Activated T-cell treated with anti-CD3 and anti-CD28 coated beads, Interleukin-2, amount 50 U/mL, for 4 hours (primary cell): ENCODE data around the gene CACTIN. TPM values are rescaled to one million over a fixed set of nuclear protein-coding genes. Genes with fewer than 3 reads are reported as not detected.
A peak's percentile ranks its signal among the peaks of the same experiment; 100 is the strongest.

Experiments used
- ATAC-seq, 2 donors: fragments of 200-7000 bp; cut with Tn5 transposase; one replicate each; pipeline ENCODE4 v1.10.0; 2021
- DNase-seq: peaks from one replicate; pipeline ENCODE4 v3.0.0-alpha.2; 2020
- H3K27me3 Mint-ChIP-seq: one replicate; pipeline ENCODE4 v1.8.0; 2021; ENCODE audit warnings: low read depth, mixed read lengths
- H3K36me3 Mint-ChIP-seq: one replicate; pipeline ENCODE4 v1.8.0; 2022; ENCODE audit warnings: mixed read lengths; ENCODE audit not compliant: insufficient read depth
- H3K4me1 Mint-ChIP-seq: one replicate; pipeline ENCODE4 v1.8.0; 2021; ENCODE audit warnings: low read depth, mixed read lengths
- H3K4me3 Mint-ChIP-seq: one replicate; pipeline ENCODE4 v1.8.0; 2021; ENCODE audit warnings: mild to moderate bottlenecking, moderate library complexity, mixed read lengths
- H3K9me3 Mint-ChIP-seq: one replicate; pipeline ENCODE4 v1.8.0; 2021; ENCODE audit warnings: mixed read lengths
- total RNA-seq, 3 donors: library from RNA; stranded (reverse); gene quantifications; one replicate each; pipeline ENCODE4 v1.2.1, GENCODE V29; 2021

CACTIN gene
- total RNA-seq, 3 donors from 2014 or later: 51.5 to 53.8 (median 52.6) TPM

DNA sequence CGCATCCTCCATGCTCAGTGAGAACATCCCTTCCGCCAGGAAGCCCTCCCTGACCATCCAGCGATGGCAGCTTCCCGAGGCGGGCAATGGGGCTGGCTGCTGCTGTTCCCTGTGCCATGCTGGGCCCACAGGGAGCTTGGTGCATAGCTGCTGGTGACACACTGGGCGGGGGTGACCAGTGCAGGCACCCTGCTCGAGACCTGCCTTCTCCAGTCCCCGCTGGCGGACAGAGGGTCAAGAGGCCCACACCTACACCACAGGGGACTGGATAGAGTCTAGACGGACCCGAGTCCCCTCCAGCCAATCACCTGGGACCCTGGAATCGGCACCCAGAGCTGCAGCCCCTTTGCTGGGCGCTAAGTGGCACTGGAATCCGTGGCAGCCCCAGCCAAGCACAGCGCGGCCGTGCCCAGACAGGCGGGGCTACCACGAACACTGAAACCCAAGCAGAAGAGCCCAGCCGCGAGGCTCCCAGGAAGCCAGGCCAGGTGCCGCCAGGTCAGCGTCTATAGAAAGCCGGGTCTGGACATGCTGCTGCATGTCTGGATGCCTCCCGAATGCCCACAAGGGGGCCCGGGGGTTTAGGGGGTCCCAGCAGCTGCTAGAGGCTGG is 11.0 kb downstream of the CACTIN start:
- Mint-ChIP-seq H3K4me3 (no peak overlapping the region), H3K36me3 (peaks cover 12% of the 10 kb centered on the region), H3K4me1 (peaks cover 12% of the 10 kb centered on the region), H3K9me3 (no peaks in the 10 kb centered on the region), H3K27me3 (no peaks in the 10 kb centered on the region)
- DNase-seq (no peak), ATAC-seq (no peak)

DNA sequence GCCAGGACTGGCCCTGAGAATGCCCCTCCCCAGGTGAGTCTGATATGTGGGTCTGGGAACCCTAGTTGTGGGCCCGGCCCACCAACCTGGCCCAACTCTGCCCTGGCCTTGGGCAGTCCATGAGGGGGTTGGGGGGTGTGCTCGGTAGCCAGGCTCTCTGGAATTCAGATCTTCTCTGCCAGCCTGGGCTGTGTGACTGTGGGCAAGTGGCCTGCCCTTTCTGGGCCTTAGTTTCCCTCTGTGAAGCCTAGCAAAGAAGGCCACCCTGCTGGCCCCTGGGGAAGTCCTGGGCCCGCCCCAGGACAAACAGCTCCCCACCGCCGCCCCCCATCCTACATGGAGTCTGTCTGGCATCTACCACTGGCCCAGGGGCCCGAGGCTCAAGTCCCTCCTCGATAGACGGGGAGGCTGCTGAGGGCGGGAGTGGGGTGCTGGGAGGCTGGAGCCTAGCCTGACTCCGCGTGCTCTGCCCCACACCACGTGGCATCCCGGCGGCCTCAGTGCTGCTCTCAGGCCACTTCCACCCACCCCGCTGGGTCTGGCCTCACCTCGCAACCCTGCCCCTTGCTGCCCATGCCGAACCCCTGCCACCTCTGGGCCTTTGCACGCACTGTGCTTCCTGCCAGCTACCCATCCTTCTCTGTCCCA is 11.6 kb downstream of the CACTIN start:
- ATAC-seq (no peak), DNase-seq (no peak)
- H3K9me3 Mint-ChIP-seq: no peaks in the 10 kb centered on the region
- H3K27me3 Mint-ChIP-seq: no peaks in the 10 kb centered on the region
- peaks cover 12% of the 10 kb centered on the region for H3K36me3 Mint-ChIP-seq
- no peak overlapping the region for H3K4me3 Mint-ChIP-seq
- peaks cover 12% of the 10 kb centered on the region for H3K4me1 Mint-ChIP-seq

DNA sequence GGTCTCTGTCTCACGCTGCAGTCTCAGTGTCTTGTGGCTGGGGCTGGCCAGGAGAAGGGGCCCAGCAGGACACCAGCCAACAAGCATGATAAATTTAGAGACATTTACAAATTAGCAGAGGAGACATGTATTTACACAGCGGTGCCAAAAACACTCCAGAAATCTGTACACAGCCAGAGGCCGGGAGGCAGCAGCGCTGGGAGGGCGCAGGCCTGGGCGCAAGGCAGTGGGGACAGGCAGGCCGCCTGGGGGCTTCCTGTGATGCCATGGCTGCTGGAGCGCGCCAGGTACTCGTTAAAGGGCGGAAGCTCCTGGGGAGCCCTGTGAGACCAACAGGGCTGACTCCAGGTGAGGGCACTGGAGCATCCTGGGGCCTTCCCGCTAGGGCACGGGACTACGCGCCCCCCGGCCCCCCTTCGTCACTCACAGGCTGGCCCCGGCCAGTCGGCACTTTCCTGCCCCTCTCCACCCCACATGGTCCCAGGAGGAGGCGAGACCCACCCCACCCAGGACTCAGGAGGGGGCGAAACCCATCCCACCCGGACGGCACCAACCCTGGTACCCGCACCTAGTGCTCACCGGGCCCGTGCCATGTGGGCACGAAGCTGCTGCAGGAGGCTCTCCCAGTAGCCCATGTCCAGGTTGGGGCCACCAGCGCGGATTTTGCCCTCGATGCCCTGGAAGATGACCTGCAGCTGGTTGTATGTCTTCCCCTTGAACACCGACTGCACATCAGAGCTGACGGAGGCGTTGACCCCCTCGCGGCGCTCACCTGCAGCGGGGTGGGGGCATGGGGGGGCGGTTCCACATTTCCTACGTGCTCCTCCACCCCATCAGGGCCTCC is 12.6 kb downstream of the CACTIN start:
- DNase-seq: no peak
- H3K4me1 Mint-ChIP-seq: peaks cover 12% of the 10 kb centered on the region
- ATAC-seq: no peak
- no peaks in the 10 kb centered on the region for H3K27me3 Mint-ChIP-seq
- H3K9me3 Mint-ChIP-seq: no peaks in the 10 kb centered on the region
- H3K36me3 Mint-ChIP-seq: peaks cover 9% of the 10 kb centered on the region
- no peak overlapping the region for H3K4me3 Mint-ChIP-seq

DNA sequence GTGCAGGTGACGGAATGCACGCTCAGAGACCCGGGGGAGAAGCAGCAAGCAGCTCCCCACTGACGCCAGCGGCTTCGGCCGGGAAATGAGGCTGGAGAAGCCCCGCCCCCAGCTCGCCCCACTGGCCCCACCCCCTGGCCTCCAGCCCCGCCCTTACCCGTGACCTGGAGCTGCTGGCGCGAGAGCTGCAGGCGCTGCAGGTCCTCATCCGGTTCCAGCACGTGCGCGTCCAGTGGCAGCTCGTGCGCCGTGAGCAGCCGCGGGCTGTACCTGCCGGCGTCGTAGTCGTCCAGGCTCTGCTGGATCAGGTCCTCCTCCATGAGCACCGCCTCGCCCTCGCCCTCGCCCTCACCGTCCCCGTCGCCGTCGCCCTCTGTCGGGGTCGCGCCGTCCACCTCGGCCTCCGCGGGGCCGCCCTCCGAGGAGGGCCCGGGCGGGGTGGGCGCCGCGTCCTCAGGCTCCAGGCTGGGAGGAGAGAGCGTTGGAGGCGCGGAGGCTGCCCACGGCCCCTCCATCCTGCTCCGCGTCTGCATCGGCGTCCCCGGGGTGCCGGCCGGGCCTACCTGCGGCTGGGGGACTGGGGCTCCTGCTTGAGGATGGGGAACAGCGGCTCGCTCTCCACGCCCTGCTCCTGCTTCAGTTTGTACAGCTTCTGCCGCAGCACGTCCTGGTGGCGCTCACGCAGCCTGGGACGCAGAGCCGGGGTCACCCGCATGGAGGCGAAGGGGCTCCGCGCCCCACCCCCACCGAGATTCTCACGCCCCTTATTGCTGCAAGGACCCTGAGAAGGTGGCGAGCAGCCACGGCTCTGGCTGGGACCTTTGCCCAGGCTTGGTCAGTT is 13.5 kb downstream of the CACTIN start:
- Mint-ChIP-seq H3K36me3 (peaks cover 8% of the 10 kb centered on the region), H3K27me3 (no peaks in the 10 kb centered on the region)
- ATAC-seq: no peak

DNA sequence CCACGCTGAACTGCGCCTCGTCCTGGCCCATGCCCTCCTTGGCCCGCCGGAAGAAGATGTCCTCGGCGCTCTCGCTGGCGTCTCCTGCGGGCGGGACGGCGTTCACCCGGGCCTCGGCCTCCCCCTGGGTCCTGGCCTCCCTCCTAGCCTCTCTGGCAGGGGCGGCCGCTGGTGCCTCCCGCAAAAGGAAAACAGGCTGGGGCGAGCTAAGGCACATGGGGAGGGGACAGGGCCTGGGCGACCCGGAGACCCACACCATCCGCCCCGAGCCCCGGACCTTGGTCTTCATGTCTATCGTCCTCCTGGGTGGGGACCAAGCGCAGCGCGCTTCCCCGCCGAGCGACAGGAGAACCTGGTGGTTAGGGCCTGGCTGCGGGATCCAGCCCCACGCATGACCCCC is 14.3 kb downstream of the CACTIN start:
- H3K27me3 Mint-ChIP-seq: no peaks in the 10 kb centered on the region
- H3K4me1 Mint-ChIP-seq: peaks cover 13% of the 10 kb centered on the region
- no peak for DNase-seq
- ATAC-seq: no peak
- no peak overlapping the region for H3K4me3 Mint-ChIP-seq
- H3K9me3 Mint-ChIP-seq: no peaks in the 10 kb centered on the region
- H3K36me3 Mint-ChIP-seq: peaks cover 8% of the 10 kb centered on the region

More for the DNA sequence above, 13.5 kb downstream of the CACTIN start:
- no peak for DNase-seq
- Mint-ChIP-seq H3K9me3 (no peaks in the 10 kb centered on the region), H3K4me1 (peaks cover 13% of the 10 kb centered on the region), H3K4me3 (no peak overlapping the region)

DNA sequence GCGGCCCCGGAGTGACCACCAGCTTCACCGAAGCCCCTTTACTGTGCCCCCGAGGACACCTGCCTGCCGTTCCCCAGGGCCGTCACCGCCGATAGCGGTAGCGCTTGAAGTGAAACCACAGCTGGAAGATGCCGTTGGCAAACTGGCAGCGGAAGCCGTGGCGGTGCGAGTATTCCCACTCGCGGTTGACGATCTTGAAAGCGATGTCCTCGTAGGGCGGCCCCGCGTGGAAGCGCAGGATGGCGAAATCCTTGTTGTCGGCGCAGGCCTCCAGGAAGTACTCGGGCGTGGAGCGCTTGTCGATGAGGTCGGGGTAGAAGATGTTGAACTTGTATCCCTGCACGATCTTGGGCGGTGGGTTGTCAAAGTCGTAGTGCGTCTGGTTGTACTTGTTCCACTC is 14.7 kb downstream of the CACTIN start:
- no peak overlapping the region for H3K4me3 Mint-ChIP-seq
- H3K4me1 Mint-ChIP-seq: peaks cover 11% of the 10 kb centered on the region
- H3K36me3 Mint-ChIP-seq: peaks cover 5% of the 10 kb centered on the region
- H3K9me3 Mint-ChIP-seq: no peaks in the 10 kb centered on the region
- no peak for ATAC-seq
- no peaks in the 10 kb centered on the region for H3K27me3 Mint-ChIP-seq
- DNase-seq: no peak

DNA sequence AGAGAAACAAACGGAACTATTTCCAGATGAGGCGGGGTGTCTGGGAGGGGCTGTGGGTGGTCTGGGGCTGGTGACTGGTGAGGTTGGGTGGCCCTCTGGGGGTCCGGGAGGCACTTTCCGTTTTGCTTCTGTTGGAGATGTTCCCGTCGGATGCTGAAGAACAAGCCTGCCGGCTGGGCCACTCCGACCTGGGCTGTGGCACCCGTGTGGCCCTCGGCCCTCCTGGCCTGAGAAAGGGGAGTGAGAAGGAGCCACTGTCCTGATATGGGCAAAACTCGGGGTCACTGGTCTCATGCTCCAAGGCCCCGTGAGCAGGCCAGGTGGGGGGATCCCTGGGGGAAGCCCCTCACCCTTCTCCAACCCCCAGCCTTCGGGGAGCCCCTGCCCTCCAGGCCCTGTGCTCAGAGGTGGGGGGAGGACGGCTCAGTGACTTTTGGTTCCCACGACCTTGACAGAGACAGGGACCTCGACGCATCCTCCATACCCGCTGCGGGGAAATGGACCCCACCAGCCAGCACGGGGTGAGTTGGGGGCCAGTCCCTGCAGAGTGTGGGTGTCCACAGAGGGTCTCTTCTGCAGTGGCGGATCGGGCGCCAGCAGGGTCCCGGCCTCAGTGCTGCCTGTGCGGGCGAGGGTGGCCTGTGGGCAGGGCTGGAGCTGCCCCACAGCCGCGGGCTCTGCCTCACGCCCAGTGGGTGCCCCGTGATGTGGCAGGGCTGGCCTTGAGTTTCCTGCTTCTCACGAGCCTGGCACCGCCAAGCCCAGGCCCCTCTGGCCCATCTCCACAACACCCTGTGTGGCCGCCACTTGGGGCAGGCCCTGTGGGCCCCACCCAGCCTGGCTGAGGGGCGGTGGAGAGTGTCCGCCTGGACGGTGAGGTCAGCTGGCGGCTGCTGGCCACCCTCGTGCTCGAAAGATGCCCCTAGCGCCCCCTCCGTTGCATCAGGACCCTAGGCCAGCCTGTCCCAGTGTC is 15.6 kb downstream of the CACTIN start:
- DNase-seq: no peak

DNA sequence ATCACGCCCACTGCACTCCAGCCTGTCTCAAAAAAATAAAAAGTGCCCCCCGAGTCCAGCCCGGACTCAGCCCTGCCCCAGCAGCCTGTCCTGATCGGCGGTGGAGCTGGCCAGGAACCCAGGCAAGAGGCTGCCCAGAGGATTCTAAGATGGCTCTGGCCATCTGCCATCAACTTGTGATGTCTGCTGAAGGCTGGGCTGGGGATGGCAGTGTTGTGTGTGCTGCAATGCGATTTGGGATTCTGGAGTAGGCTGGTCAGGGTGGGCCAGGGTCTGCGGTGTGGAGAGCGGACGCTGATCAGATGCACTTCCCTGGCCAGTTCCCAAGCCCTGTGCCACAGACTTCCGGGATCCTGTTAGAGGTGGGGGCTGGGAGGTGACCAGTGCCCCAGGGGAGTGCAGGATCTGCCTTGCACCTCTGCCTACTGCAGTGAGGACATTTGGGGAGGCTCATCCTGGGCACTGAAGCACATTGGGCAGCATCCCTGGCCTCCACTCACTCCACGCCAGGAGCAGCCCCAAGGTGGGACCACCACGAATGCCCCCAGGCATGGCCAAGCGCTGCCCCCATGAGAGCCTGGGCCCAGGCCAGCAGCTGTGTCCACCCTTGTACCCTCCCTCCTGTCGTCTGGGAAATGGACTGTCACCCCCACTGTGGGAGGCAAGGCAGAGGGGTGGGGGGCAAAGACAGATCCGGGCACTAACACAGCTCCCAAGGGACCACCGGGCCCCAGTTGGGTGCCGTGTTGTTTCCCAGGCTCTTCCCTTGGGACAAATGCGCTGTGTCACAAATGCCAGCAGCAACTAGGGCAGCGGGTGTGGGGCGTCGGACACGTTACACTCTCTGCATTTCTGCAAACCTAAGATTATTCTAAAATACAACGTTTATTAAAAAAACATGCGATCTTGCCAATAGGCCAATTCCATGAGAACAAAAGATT is 16.5 kb downstream of the CACTIN start:
- Mint-ChIP-seq H3K4me1 (peaks cover 11% of the 10 kb centered on the region), H3K4me3 (no peak overlapping the region), H3K27me3 (no peaks in the 10 kb centered on the region), H3K36me3 (peaks cover 5% of the 10 kb centered on the region), H3K9me3 (no peaks in the 10 kb centered on the region)
- no peak for DNase-seq
- ATAC-seq: no peak

More for the DNA sequence above, 15.6 kb downstream of the CACTIN start:
- H3K27me3 Mint-ChIP-seq: no peaks in the 10 kb centered on the region
- ATAC-seq: no peak
- H3K4me3 Mint-ChIP-seq: no peak overlapping the region
- H3K9me3 Mint-ChIP-seq: no peaks in the 10 kb centered on the region
- H3K36me3 Mint-ChIP-seq: peaks cover 5% of the 10 kb centered on the region
- H3K4me1 Mint-ChIP-seq: peaks cover 11% of the 10 kb centered on the region

DNA sequence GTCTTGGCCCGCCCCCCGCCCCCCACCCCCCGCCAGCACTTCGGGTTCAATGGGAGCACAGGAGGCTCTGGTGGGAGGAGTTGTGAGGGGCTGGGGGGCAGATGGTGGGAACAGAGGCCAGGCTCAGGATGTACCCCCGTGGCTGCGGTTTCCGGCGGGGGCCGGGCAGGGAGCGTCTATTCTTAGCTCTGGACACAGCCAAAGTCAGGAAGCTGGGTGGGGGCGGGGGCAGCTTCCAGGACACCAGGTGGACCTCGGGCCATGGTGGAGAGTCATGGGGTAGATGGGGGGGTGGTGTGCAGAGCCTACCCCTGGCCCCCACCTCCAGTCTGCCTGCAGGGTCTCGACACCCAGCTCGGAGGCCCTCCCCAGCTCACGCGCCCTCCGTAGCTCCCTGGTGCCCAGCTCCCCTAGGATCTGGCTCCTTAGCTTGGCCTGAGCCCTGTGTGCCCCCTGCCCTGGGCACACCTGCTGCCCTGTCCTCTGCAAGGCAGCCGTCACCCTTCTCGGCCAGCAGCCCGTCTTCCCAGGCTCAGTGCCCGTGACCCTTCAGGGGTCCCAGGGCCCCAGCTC is 17.8 kb downstream of the CACTIN start:
- no peak overlapping the region for H3K4me3 Mint-ChIP-seq
- DNase-seq (no peak), ATAC-seq (no peak)
- peaks cover 11% of the 10 kb centered on the region for H3K4me1 Mint-ChIP-seq
- peaks cover 5% of the 10 kb centered on the region for H3K36me3 Mint-ChIP-seq
- no peaks in the 10 kb centered on the region for H3K27me3 Mint-ChIP-seq
- H3K9me3 Mint-ChIP-seq: no peaks in the 10 kb centered on the region

DNA sequence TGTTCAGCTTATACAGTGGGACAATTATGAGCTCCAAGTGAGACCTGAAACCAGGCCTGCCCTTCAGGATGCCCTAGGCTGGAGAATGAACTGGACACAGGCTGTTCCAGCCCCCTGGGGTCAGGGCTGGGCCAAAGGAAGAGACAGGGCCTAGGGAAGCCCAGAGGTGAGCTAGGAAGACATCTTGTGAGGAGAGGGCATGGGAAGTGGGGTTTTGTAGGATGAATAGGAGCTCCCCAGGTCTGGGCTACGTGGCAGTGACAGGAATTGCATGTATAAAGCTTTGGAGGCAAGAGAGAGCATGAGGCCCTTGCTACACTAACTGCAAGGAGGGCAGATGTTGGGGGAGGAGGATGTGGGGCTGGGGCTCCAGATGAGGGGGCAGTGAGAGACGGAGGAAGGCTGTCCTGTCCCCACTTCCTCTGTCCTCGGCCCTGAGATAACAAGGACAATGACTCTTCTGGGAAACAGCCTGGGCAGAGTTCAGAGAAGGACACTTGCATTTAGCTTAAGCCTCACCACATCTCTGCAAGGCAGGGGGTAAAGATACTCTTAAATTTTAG is 18.4 kb downstream of the CACTIN start:
- Mint-ChIP-seq H3K4me3 (no peak overlapping the region), H3K27me3 (no peaks in the 10 kb centered on the region), H3K9me3 (no peaks in the 10 kb centered on the region), H3K36me3 (peaks cover 5% of the 10 kb centered on the region), H3K4me1 (peaks cover 11% of the 10 kb centered on the region)
- DNase-seq (no peak), ATAC-seq (no peak)

DNA sequence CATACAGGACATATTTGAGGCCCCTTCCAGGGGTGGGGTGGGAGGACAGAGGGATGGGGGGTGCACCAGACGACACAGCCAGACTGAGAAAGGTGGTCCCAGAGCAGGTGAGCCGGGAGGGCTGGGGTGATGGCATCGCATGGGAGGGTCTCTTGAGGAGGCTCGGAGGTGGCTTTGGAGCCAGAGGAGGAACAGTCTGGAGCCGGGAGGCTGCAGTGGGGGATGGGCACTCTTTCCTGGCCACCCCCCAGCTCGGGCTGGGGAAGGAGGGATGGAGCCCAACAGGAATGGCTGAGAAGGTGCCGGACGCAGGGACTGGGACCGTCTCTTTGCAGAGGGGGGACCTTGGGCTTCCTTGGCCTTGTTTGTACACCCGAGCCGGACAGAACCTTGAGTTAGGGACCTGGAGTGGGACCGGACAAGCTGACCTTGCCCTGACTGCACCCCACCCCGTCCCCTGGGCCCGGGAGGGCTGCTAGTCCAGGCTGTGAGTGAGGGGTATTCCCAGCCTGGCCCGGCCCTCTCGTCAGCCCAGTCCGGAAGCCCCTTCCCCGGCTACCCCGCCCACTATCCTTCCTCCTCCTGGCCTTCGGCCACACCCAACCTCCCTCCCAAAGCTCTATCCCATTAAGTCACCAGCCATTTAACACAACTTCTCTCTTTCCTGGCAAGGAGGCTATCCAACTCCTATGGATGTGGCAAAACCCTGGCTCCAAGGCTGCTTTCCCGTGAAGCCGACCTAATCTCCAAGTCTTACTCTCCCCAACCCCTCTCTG is 19.1 kb downstream of the CACTIN start:
- Mint-ChIP-seq H3K27me3 (no peaks in the 10 kb centered on the region), H3K4me1 (peaks cover 11% of the 10 kb centered on the region), H3K36me3 (peaks cover 5% of the 10 kb centered on the region), H3K4me3 (no peak overlapping the region), H3K9me3 (no peaks in the 10 kb centered on the region)
- DNase-seq: no peak
- peak in 1 of 2 donors; percentile 4 for ATAC-seq
